NCI-H146 treated with DMSO at 0.1 percent for 48 hours (cell line): ENCODE data around the gene WASHC4.
"Not testable (repeated sequence)": the region's sequence is repeated elsewhere in the genome, so short reads cannot be mapped to it uniquely, and the experiment has no call there.

ENCODE experiments used
- DNase-seq: peaks from one replicate; lab custom pipeline; 2025; ENCODE audit not compliant: unreplicated experiment; lab: John Stamatoyannopoulos, UW

WASHC4 gene

DNA sequence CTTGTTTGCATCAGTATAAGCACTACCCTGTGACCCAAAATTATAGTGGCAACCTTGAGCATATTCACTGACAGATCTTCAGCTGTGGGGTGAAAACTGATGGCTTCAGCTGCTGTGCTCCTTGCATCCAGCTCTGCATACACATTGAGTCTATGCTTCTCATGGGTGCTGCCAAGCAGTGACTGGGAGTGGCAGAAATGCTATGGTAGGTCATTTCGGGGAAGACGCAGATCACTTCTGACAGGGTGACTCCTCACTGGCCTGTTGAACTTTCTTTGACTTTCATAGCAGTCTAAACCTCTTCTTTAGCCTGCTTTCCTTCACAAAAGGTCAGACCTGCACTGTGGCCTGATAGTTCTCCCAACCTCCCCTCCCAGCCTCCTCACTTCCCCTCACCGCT is 17.7 kb upstream of the WASHC4 start:
- no peak for DNase-seq

DNA sequence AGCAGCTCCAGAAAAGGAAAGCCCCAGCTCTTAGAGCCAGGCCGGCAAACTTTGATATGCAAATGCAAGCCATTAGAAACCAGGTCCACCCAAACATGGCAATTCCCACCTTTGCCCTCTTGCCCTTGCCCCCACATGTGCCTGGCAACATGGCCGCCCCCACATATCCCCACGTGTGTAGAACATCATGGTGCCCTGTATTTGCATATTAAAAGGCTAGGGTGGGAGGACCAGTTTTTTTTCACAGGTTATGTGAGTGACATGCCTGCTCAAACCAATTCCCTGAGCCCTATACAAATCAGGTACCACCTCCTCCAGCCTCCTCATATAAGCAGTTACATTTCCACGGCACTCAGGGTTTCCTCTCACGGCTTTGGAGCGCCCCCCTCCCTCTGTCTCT is 17.2 kb upstream of the WASHC4 start:
- DNase-seq: no peak

DNA sequence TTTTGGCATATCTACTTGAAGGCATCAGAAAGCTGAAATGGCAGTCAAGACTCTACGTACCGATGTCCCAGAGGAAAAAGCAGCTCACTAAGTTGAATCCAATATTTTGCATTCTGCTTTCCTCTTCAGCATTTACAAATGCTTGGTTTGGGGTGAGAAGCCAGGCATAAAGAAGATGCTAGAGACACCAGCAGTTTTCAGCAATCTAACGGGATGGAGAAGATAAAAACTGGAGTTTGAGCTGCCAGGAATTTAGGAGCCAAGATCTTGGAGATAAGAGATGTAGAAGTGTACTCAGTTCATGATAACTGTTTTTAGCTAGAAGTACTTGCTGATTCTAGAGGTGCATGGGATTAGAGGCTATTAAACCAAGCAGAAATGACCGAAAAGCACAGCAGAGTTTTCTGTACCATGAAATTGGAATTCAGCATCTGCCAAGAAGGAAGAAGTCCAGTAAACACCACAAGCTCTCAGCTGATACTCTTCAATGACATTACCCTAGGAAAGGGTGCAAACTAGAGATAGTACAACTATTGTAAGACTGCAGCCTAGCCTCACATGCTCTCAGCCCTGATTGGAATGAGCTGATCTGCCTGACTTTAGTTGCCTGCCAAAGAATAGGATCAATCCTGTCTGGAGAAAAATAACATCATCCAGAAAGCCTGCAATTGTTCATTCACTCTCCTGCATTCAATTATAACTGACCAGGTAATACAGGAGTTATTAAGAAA is 15.9 kb upstream of the WASHC4 start:
- no peak for DNase-seq

DNA sequence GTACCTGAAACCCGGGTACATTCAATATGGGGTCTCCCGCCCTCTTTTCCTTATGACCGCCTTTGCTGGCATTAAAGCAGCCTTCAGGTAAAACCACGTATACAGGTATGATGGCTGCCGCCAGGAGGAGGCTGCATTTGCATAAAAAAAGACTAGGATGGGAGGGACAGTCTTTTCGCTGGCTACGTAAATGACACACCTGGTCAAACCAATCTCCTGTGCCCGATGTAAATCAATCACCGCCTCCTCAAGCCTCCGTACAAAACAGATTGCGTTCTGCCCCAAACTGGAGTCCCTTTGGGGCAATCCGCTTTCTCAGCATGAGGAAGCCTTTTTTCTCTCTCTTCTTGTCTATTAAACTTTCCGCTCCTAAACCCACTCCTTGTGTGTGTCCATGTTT is 15.2 kb upstream of the WASHC4 start:
- peak; percentile 94 for DNase-seq

DNA sequence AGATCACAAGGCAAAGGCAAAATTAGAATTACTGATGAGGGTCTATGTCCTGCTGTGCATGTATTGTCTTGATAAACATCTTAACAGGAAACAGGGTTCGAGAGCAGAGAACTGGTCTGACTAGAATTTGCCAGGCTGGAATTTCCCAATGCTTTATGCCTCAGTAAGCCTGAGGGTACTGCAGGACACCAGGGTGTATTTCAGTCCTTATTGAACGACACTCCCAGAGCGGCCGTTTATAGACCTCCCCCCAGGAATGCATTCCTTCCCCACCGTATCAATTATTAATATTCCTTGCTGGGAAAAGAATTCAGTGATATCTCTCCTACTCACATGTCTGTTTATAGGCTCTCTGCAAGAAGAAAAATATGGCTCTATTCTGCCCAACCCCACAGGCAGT is 12.2 kb upstream of the WASHC4 start:
- DNase-seq: not testable (repeated sequence)

DNA sequence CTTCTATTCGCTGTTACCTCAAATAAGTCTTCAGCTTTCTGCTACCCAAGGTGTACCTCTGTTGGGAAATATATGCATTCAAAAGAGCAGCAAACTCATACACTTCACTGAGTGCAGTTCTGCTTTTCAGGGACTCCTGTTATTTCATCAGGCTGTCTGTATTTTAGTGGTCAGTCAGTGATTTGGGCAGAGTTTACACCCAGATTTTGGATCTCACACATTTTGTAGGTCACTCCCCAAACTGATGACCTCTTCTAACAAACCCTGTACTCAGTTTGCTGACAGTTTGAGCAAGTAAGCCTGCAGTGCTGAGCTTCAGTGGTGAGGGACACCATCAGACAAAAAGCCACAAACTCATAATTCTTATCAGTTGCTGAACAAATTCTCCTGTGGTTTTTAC is 8.2 kb upstream of the WASHC4 start:
- no peak for DNase-seq

DNA sequence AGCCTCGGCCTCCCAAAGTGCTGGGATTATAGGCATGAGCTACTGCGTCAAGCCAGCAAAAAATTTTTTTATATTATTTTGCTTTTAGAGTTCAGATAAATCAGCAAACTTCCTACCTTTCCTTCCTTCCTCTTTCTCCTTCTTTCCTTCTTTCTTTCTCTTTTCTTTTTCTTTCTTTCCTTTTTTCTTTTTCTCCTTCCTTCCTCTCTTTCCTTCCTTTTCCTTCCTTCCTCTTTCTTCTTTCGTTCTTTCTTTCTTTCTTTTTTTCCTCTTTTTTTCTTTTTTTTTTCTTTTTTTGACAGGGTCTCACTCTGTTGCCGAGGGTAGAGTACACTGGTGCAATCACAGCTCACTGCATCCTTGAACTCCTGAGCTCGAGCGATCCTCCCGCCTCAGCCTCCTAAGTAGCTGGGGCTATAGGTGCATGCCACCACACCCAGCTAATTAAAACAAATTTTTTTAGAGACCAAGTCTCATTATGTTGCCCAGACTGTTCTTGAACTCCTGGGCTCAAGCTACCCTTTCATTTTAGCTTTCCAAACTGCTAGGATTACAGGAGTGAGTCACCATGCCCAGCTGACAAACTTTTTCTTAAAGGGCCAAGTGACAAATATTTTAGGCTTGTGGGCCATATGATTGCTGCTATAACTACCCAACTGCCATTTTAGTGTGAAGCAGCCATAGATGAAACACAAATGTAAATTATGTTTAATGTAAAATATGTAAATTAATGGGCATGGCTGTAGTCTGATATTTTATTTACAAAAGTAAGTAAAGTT is 7.1 kb upstream of the WASHC4 start:
- no peak for DNase-seq

DNA sequence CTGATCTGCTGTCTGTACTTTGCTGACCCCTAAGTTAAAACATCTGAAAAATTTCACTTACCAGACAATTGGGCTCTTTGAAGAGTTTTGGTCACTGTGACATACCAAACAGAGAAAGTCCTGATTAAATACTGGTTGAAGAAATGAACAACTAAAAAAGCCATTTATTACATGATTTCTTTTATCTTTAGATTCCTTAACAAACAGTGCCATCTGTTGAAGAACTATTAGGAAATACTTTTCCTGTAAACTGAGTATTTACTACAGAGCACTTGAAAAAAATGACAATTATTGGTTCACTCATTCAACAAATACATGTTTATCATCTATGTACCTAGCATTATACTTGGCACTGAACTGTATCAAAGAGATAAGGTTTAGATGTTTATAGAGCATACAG is 6.5 kb upstream of the WASHC4 start:
- DNase-seq: no peak

DNA sequence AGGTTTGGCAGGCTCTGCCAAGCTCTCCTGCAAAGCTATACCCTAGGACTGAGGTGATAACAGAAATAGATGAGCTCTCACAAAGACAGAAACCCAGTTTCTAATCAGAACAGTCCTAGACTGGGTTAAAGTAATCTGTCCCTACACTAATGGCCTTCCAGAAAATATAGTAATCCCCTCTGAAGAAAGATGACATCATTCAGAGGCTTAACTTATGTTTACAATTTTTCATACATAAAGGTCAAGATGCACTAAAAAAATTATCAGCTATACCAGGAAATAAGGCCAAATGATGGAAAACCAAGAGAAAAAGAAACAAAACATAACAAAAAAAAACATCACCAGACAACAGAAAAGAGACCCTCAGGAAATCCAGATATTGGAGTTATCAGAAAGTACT is 4.9 kb upstream of the WASHC4 start:
- DNase-seq: no peak

DNA sequence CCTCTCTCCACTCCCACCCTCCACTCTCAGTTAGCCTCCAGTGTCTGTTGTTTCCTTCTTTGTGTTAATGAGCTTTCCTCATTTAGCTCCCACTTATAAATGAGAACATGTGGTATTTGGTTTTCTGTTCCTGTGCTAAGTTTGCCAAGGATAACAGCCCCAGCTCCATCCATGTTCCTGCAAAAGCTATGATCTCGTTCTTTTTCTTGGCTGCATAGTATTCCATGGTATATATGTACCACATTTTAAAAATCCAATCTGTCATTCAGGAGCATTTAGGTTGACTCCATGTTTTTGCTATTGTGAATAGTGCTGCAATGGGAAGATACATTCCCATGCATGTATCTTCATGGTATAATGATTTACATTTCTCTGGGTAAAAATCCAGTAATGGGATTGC is 2.8 kb upstream of the WASHC4 start:
- no peak for DNase-seq

DNA sequence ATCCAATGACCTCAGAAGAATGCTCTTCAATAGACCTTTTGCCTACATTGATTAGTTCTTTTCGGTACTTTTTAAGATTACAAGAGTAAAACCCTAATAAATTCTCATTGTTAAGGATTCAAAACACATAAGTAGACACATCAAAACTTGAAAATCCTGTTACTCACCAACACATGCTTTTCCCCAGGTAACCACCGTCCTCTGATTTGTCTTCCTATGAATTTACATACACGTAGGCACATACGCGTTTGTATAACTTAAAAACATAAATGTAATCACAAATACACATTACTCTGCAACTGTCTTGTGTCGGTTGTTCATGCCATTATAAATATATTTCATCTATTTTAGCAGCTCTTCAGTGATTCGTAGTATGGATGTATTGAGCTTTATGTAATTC is 910 bp upstream of the WASHC4 start:
- DNase-seq: peak; percentile 43

DNA sequence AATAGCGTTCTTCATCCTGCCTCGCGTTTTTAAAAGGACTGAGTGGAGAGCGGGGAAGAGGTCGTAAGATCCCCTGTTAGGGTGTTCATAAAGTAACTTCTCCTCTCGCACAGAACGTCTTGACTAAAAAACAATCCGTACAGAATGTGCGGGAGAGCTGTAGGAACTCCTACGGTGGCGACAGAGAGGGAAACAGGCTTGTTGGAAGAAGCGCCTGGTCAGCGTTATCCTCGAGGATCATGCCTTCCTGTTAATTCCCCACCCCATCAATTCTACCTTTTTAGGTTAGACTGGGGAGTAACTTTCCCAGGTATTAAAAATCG is 399 bp upstream of the WASHC4 start:
- peak; percentile 74 for DNase-seq

DNA sequence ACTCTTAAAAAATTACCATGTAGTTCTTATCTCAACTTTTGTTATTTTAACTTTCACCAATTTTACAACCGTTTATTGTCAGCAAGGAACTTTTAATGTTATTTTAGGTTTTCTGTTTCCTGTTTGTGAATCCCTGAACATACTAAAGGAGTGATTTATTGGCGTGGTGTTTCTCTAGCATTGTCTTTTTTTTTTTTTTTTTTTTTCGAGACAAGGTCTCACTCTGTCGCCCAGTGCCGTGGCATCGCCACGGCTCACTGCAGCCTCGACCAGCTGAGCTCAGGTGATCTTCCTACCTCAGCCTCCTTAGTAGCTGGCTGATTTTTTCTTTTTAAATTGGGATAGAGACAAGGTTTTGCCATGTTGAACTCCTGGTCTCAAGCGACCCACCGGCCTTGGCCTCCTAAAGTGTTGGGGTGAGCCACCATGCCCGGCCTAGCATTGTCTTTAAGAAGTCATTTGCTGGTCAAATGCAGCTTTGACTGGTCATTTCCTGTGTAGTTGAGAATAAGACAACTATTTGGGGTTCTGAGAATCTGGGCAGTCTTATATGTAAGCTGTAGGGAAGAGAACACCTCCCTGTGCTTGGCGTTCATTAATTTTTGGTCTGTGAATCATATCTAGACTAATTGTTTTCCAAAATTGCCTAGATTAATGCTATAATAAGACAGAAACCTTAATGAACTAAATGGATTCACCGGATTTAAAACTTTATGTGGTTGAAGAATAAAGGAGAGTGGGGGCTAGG is 2.1 kb downstream of the WASHC4 start:
- no peak for DNase-seq

DNA sequence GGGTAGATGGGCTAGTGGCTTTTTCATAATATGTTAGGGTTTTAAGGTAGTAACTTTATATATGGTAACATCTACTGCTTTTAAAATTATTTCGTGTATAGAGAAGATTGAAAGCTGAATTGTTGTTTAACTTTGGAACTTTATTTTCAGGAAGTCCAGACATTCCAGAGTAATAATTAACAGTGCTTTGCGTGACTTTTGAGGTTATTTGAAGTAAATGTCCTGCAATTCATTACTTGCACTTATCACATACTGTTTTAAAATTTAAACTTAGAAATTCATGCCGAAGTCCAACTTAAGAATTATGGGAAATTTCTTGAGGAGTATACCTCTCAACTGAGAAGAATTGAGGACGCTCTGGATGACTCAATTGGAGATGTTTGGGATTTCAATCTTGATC is 3.3 kb downstream of the WASHC4 start:
- DNase-seq: no peak

DNA sequence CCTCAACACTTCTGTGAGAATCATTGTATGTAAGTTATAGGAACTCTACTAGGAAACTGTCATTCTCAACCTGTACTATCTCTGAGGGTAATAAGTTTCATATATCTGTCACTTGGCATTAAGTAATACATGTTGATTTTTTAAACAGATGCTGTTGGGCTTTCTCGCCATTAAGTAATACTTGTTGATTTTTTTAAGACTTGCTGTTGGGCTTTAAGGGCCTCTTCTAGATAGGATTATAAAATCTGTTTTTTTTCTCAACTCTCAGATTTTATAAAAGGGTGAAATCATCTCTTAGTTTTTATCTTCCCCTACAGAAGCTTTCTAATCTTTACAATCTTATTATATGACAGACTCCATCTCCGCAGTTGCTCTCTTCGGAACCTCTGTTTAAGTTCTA is 5.6 kb downstream of the WASHC4 start:
- no peak for DNase-seq

DNA sequence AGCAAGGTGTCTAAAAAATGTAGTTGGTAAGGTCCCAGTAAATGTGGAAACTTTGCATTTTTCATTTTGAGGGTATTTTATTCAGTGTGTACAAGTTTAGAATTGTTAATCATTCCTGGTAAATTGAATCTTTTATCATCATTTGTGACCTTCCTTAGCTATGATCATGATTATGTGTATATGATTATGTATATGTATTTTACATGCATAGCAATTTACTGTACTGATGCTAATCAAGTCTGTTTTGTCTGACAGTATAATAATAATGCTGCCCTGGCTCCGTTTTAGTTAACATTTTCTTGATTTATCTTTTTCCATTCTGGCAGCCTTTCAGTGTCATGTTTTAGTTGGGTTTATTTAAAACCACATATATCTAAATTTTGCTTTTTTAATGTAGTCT is 9.4 kb downstream of the WASHC4 start:
- DNase-seq: no peak

DNA sequence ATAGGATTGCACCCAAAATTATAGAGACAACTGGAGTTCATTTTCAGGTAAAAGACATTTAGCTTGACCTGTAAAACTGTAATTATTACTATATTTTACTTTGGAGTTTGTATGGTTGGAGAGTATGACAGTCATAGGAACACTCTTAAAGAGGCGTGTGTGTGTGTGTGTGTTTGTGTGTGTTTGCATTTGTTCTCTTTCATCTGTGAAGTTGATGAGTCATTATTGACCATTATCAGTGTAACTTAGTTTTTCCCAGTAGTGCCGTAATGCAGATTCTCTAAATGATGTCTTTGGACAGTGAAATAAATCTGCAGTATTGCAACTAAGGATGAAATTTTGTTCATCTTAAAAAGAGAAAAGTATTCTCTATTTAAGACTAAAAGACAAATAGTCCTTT is 13.0 kb downstream of the WASHC4 start:
- DNase-seq: no peak

DNA sequence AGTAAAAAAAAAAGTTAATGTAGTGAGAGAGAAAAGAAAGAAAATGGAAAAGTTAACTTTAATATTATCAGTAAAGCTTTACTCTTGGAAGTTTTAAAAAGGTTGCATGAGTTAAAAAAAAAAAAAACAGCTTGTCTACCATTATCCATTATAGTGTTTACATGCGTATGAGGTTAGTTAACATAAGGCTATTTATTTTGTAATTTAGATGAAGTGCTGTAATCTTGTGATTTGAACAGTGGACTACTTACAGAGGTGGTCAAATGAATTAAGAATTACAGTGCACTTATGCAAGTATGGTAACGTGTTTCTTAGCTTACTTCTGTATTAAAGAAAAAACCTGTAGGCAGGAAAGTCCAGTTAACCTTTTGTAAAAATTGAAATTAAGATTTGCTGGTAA is 30.7 kb downstream of the WASHC4 start:
- DNase-seq: no peak

DNA sequence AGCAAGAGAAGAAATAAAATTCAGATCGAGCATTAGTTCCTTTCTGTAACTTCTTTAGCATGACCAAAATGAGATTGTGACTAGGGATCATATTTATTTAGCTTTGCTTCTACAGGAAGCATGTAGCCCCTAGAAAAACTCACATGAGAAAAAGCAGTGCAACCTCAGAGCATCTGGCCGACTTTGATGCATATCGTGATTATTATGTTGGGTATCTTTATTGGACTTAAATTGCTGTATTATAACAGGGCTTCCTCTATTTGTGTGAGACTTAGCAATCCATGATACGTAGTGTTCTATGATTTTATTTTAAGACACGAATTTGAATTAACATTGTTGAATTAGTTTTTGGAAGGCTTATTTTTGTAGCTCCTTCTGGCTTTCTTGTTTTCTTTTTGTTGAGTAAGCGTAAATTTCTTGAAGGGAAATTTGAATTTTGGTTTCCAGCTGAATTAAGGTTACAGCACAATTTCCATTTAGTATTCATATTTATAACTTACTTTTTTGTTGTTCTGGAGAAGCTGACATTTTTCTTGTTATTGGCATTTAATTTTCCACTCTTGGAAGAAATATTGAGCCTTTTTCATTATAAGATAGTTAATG is 33.9 kb downstream of the WASHC4 start:
- no peak for DNase-seq

DNA sequence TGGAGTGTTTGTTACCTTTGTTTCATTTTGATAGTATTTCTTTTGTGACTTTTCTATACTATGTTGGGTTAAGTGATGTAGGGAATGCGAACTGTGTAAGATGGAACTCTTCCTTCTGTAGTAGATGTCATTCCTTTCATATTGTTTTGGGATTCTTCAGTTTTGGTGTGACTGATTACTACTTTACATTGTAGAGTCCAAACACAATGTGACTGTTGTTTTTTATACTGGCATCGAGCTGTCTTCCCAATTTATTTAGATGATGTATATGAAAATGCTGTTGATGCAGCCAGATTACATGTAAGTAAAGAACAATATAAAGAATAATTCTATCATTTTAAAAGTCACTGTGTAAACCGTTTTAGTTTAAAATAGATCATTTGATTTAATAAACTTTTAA is 34.7 kb downstream of the WASHC4 start:
- DNase-seq: no peak

DNA sequence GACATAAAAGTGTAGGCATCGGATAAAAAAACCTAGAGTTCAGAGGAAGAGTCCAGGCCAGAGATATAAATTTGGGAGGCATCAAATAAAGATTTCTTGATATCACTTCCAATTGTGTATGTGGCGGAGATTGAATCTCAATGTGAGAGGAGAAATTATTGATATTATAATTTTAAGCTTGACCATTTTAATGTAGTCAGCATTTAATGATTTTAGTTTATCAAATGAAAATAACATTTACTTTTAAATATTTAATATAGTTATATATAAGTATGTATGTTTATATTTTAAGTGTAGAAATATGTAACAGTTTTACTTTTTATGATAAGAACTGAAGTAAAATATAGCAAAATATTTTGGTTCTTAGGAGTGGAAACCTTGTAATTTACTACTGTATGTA is 48.7 kb downstream of the WASHC4 start:
- DNase-seq: no peak

DNA sequence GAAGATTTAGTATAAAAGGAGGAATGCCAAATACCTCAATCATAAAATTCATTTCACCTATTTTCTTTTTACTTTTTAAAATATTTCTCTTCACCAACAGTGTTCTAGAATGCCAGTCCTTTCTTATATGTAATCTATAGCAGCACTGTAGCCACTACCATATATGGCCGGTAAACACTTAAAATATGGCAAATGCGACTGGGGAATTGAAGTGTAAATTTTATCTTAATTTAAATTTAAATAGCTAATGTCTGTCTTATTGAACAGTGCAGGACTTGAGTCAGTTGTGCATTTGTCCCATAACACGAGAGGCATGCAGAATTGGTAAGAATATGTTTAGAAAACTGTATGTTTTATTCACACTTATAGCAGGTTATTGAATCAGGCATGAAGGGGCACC is 50.1 kb downstream of the WASHC4 start:
- no peak for DNase-seq
